ENCODE measurements around the gene RGS7.
"Not testable (repeated sequence)": the region's sequence is repeated elsewhere in the genome, so short reads cannot be mapped to it uniquely, and the experiment has no call there.

Gene RGS7

DNA sequence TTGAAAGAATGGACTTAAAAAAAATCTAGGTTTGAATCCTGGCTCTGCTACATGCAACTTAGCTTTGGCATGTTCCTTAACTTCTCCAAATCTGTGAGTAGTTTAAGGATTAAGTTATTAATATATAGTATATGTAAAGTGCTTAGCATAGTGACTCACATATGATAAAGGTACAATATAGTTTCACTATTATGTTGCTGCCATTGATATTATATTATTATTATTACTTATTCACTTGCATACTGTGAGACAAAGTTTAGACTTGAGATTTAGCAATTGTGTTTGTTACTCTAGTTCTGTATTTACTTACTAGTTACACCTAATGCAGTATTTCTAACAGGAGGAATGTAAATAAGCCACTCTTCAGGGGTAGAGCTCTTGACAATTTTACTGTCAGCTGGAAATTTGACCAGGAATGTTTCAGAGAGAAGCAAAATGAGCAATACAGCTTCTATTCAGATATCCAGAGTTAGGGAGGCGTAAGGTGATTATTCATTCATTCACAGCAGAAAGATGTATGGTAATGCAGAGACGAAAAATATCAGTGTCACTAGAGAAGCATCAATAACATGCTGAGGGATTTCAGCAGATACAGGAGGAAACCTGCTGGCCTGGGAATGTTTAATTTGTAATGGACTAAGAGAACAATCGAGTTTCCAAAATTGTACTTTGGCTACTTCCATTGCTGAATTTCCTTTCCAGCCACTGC is 25.5 kb downstream of the RGS7 start:
- no peak for DNase-seq

- DNase-seq, result no peak
Measured at GRCh38 chr1:241330619-241331327, 26.2 kb downstream of the RGS7 start.

DNA sequence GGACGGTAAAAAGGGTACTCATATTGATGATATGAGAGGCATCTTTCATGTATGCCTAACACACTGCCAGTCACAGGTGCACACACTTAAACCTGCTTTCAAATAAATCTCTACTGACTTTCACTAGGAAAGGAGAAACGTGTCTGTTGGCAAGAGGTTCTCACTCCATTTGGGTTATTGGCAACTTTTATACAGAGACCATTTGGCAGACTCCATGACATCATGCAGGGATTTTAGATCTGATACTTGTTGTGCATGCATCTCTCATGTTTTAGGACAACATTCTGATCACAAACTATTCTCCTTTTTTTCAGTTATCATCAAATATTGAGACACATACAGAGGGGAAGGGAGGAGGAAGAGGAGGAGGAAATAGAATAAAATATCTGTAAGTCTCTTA is 31.5 kb downstream of the RGS7 start:
- DNase-seq, result no peak

- no peak for DNase-seq
Measured at GRCh38 chr1:241323514-241324195, 33.4 kb downstream of the RGS7 start.

- no peak for DNase-seq
Measured at GRCh38 chr1:241317676-241318075, 39.3 kb downstream of the RGS7 start.

DNA sequence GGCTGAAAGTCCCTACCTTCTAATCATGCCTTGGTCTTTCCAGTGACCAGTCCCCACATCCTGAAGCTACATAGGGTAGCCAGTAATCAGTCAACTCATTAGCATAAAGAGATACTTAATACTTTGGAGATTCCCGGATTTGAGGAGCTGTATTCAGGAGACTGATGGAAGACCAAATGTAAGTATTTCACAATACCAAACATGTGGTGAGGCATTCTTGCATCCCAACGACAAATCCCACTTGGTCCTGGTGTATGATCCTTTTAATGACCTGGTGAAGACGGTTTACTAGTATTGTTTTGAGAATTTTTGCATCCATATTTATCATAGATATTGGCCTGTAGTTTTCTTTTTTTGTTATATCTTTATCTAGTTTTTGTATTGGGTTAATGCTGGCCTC is 40.6 kb downstream of the RGS7 start:
- DNase-seq, result no peak

- DNase-seq, result no peak
Measured at GRCh38 chr1:241311056-241311746, 45.8 kb downstream of the RGS7 start.

GRCh38 chr1:241310451-241310850 is 46.6 kb downstream of the RGS7 start:
- DNase-seq, result no peak

DNA sequence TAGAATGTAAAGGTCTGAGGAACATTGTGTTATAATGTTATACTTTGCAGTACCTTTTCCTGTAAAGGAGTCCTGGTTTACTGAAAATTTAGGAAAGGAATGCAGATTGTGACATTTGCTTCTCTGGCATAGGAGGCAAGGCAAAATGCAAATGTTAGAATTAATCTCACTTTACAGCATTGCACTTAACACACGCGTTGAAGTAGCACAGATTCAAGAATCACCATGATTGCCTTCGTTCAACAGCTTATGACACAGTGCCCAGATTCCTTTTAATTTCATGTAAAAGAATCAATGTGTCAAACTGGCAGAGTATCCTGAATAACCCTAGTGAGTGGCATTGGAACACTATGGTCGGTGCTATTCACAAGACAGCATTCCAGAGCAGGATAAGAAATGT is 47.4 kb downstream of the RGS7 start:
- DNase-seq, result no peak

DNA sequence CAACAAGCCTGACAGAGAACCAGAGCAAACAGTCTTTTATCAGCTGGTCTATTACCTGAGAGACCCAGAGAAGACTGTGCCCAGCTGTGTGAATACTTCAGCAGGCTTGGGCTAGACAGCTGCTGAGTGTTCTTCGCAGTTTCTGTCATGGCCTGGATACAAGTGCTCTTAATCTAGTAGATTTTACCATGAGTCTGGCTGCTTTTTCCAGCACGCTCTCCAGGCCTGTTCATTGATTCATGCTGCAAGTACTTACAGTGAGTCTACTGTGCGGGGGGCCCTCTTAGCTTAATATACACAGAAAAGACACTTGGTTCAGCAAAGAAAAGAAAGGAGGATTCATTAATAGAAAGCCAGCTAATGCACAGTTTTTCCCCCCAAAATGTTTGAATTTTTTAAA is 48.5 kb downstream of the RGS7 start:
- DNase-seq, result no peak

DNA sequence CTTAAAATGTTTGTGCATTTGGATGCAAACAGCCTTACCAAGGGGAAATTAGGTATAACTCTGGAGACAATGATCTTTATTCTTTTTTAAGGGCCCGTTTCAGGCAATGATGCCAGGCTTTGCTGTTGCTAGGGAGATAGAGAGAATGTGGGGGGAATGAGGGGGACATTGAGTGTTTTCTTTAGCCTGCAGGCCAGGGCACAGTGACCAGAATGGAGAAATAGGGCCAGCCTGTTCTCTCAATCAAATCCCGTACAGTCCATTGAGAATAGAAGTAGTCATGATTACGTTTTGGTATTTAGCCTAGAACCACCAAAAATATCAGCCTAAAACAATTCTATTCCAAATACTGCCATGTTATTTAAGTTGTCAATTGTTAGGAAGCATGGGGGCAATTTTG is 49.0 kb downstream of the RGS7 start:
- no peak for DNase-seq

DNA sequence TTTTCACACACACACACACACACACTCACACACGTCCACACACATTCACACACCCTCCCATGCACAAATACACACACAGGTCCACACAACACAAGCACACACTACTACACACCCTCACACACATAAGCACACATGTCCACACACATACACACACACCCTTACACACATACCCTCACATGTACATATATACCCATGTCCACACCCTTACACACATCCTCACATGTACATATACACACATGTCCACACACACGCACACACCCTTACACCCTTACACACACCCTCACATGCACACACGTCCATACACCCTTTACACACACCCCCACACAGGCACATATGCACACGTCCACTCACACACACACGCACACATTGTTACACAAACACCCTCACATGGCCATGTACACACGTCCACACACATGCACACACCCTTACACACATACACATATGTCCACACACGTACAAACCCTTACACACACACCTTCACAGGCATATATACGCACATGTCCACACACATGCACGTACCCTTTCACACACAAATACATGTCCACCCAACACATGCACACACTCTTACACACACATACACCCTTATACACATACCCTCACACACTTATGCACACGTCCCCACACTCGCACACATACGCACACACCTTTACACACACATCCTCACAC is 50.7 kb downstream of the RGS7 start:
- no peak for DNase-seq

GRCh38 chr1:241302024-241302423 is 55.0 kb downstream of the RGS7 start:
- DNase-seq, result not testable (repeated sequence)

GRCh38 chr1:241299347-241299746 is 57.7 kb downstream of the RGS7 start:
- no peak for DNase-seq

GRCh38 chr1:241292973-241293372 is 64.0 kb downstream of the RGS7 start:
- no peak for DNase-seq

GRCh38 chr1:241291548-241291947 is 65.5 kb downstream of the RGS7 start:
- DNase-seq, result not testable (repeated sequence)

GRCh38 chr1:241286486-241286885 is 70.5 kb downstream of the RGS7 start:
- no peak for DNase-seq

GRCh38 chr1:241276391-241276790 is 80.6 kb downstream of the RGS7 start:
- DNase-seq, result no peak

- no peak for DNase-seq
Measured at GRCh38 chr1:241275981-241276380, 81.0 kb downstream of the RGS7 start.

DNA sequence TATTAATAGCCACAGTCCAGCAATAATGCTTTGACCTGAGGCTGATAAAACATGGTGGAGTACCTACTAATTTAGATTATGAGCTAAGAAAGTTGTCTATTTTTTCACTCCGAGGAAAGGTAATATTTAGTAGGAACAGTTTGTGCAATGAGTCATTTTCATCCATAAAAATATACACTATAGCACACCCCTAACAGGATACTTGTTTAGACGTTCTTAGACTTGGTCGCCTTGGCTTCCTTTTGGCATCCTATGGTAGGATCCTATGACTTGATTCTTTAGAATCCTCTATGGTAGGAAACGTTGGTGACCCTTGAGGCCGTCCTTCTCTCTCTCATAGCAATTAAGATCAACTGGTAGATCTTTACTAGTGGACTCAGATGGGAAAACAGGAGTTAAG is 81.8 kb downstream of the RGS7 start:
- no peak for DNase-seq

- DNase-seq, result no peak
Measured at GRCh38 chr1:241274693-241275092, 82.3 kb downstream of the RGS7 start.

DNA sequence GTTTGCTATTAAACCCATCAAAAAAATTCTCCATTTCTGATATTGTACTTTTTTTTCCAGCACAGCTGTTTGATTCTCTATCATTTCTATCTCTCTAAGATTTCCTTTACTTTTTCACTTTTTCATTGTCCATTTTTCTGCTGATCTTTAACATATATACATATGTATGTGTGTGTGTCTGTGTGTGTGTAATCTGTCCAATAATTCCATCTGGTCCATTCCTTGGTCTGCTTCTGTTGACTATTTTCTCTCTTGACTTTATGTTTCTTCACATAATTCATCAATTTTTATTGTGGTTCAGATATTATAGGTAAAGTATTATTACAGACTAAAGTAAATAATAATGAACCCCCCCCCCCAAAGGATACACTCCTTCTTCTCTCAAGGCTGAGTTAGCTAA is 84.2 kb downstream of the RGS7 start:
- no peak for DNase-seq

DNA sequence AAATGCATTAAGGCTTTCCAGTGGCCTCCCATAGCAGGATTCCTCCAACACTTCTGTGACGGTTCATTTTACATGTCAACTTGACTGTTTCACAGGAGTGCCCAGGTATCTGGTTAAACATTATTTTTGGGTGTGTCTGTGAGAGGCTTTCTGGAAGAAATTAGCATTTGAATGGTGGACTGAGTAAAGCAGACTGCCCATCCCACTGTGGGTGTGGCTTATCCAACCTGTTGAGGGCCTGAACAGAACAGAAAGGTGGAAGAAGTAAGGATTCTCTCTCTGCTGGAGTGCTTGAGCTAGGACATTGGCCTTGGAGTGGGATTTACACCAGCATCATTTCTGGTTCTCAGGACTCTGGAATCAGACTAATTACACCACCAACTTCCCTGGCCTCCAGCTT is 85.6 kb downstream of the RGS7 start:
- no peak for DNase-seq
